A549 treated with dexamethasone at 1 μM for 4 hours (cell line): Measurements from ENCODE around the gene MLYCD. TPM values are rescaled to one million over a fixed set of nuclear protein-coding genes. Genes with fewer than 3 reads are reported as not detected.

ENCODE experiments used
- total RNA-seq: library from RNA; stranded (reverse); fragments of 200-300 nt; extraction: Qiagen RNA extraction; gene quantifications from 5 replicates; pipeline ENCODE4 v1.2.3, GENCODE V29; 2022

The MLYCD gene
- total RNA-seq = 1.3 to 2.1 TPM (median 1.8 TPM) in 5 replicates

DNA sequence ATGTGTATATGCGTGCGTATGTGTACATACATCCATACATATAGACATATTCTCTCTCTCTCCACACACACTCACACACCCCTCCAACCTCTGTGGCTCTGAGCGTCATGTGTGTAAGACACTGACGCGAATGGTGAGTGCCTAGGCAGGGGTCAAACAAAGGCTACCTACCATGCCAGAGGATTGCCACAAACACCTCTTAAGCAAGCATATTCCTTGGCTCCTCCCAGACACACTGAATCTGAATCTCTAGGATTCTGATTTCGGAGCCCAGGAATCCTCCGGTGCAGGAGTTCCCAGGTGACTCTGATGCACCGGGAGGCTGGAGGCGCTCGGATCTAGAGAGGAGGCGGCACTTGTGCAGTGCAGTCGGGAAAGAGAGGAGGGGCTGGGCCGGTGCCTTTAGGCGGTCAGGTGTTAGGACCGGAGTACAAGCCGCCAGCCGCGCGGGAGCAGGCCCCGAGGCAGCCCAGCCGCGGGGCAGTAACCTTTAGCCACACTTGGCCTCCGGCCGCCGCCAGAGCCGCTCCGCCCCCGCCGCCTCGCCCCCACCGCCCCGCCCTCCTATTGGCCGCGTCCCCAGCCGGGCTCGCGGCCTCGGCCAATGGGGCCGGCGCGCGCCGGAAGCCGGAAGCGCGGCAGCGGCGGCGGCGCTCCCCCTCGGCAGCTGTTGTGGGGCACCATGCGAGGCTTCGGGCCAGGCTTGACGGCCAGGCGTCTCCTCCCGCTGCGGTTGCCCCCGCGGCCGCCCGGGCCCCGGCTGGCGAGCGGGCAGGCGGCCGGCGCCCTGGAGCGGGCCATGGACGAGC lies at the start of gene MLYCD:
TSS of gene MLYCD (plus strand) at position 653 of the 809 bp plus-strand sequence. CDS start at position 683, 30 bp downstream.

GRCh38 chr16:83952940-83953795 lies 54.3 kb downstream of the MLYCD start, which contains the start of gene OSGIN1:
Gene OSGIN1, plus strand, starts transcription at chr16:83953240. Its CDS starts 4,432 bp downstream, at chr16:83957672.

DNA sequence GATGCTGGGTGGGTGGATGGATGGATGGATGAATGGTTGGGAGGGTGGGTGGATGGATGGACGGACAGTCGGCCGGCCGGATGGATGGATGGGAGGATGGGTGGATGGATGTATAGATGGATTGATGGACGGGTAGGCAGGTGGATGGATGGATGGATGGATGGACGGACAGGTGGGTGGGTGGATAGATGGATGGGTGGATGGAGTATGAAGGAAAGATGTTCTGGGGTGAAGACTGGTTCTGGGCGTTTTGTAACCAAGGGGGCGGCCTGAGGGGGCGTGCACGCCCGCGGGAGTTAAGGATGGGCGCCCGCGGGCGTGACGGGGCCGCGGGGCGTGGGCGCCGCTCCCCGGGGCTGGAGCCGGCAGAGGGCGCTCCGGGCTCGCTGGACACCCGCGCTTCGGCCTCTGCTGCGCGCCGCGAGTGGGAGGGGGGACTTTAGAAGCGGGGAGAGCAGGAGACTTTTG lies 69.0 kb downstream of the MLYCD start, which contains the start of gene NECAB2:
TSS of gene NECAB2 (plus strand) at position 407 of the 468 bp plus-strand sequence. CDS start 405 bp downstream, outside the sequence.

Other genes starting within 250 kb of the MLYCD start
- 153 to 197 TPM (median 170 TPM) in 5 replicates for gene HSBP1, start 91.1 kb upstream of the MLYCD start, total RNA-seq
- gene OSGIN1, start 54.1 kb downstream of the MLYCD start, total RNA-seq = 12.8 to 26.3 TPM (median 15.3 TPM) in 5 replicates
- gene NECAB2, start 69.1 kb downstream of the MLYCD start, total RNA-seq = 1.9 to 2.7 TPM (median 2.5 TPM) in 5 replicates
- gene SLC38A8, start 143.7 kb downstream of the MLYCD start, total RNA-seq = not detected in 5 replicates
- gene MBTPS1, start 217.8 kb downstream of the MLYCD start, total RNA-seq = 38.5 to 48.6 TPM (median 47.0 TPM) in 5 replicates
- gene HSDL1, start 246.1 kb downstream of the MLYCD start, total RNA-seq = 13.3 to 21.9 TPM (median 18.5 TPM) in 5 replicates
- gene DNAAF1, start 246.2 kb downstream of the MLYCD start, total RNA-seq = 0.19 to 0.44 TPM (median 0.21 TPM) in 5 replicates